ENCODE measurements around the gene MXRA7.

The MXRA7 gene

GRCh38 chr17:76672892-76673291 is 37.9 kb downstream of the MXRA7 start:
- DNase-seq: no peak

GRCh38 chr17:76672270-76672851 is 38.4 kb downstream of the MXRA7 start:
- DNase-seq: no peak

- no peak for DNase-seq
These were observed 38.9 kb downstream of the MXRA7 start for GRCh38 chr17:76671912-76672262.

GRCh38 chr17:76671123-76671911 is 39.4 kb downstream of the MXRA7 start:
- DNase-seq: peak; percentile 92 to 98 (median 96)

DNA sequence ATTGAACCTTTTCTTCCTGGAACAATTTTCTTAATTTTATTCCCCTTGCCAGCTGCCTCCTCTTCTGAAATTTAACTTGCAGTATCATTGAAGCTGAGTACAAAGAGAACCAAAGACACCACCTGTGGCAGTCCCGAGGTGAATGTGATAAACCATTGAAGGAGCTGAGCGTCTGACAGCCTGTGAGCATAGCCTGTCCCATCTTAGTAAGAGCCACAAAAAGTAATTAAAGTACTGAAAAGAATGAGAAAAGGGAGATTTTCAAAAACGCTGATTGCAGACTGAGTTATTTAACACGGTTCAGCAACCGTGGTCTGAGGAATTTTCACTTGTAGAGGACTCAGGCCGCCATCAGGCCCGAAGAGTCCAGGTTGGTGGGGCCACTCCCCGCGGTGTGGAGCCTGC is 40.0 kb downstream of the MXRA7 start:
- DNase-seq: no peak

DNA sequence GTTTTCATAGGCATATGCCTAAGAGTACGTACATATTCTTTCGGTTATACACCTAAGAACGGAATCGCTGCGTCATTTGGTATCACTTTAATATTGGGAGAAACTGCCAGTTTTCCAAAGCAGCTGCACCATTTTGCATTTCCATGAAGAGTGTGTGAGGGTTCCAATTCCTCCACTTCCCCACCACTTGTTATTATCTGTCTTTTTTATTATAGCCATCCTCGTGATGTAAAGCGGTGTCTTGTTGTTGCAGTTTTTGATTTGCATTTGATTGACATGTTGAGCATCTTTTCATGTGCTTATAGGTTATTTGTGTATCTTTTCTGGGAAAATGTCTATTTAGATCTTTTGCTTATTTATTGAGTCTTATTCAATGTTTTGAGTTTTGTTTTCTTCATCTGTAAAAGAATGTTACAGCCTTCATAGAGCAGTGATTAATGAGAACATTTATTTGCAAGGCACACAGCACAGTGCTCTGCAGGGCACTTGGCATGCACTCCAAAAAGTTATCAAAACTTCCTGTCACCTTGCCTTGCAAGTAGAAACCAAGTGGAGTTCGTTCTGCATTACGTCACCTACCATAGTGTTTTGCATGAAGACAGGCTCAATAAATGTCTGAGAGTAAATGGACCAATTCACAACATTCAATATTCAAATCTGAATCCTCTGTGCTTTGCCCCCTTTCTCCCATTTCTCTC is 40.6 kb downstream of the MXRA7 start:
- no peak for DNase-seq

- no peak for DNase-seq
These were observed 42.8 kb downstream of the MXRA7 start for GRCh38 chr17:76667786-76668453.

DNA sequence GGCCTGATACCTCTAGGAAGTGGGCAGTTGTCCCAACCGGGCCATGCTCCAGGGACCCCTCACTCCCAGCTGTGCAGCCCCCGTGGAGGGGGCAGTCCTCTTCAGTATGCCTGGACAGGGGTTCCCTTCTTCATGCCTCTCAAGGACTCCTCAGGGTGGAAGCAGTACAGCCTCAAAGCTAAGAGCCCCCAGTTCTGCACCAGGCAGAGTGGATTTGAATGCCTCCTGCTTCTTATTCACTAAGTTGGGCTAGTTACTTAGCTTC is 43.3 kb downstream of the MXRA7 start:
- no peak for DNase-seq

DNA sequence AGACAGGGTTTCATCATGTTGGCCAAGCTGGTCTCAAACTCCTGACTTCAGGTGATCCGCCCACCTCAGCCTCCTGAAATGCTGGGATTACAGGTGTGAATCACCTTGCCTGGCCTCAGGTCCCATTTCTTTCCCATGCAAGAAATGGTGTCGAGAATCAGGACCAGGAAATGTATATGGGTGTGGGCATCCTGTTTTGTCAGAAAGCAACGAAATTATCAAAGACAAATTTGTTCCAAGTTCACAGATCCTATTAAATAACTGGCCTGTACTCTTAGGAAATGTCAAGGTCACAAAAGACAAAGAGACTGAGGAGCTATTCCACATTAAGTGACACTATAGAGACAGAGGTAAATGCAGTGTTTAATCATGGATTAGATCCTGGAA is 50.1 kb downstream of the MXRA7 start:
- no peak for DNase-seq

DNA sequence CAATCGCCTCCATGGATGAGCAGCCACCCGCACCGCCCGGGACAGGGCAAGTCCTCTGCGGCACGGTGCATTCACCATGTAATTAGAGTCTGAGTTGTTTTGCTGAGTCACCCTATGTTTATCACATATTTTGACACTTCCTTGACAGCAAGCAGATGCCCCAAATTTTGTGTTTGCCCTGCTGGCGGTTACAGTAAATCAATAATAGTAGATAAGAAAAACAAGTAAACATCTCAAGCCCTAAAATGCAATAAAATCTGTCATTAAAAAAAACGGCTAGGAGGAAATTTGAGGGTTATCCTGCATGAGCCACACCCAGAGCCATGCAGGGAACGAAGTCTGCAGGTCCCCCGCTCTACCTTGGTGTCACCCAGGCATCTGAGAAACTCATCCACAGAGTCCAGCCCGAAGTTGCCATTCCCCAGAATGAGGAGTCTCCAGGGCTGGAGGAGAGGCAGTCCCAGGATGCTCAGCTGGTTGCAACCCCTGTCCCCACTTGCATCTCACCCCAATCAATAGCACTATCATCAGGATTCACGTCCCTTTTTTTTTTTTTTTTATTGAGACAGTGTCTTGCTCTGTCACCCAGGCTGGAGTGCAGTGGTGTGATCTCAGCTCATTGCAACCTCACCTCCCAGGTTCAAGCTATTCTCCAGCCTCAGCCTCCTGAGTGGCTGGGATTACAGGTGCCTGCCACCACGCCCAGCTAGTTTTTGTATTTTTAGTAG is 50.7 kb downstream of the MXRA7 start:
- no peak for DNase-seq

DNA sequence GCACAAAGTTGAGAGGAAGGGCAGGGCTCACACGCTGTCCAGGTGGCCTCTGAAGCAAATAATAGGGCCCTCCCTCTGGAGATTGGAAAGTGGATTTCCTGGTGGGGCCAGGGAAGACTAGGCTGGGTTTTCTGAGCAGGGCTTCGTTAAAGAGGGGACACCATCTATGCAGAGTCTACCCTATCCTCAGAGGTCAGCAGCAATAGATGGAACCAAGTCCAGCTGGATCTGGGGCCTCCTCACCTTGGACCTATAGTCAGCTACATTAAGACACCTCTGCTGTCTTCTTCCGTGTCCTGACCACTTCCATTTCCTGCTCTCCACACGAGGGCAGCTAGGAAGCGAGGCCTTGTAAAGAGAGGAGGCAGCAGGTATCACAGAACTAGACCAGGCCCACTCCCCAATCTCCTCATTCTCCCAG is 52.5 kb downstream of the MXRA7 start:
- DNase-seq: no peak

DNA sequence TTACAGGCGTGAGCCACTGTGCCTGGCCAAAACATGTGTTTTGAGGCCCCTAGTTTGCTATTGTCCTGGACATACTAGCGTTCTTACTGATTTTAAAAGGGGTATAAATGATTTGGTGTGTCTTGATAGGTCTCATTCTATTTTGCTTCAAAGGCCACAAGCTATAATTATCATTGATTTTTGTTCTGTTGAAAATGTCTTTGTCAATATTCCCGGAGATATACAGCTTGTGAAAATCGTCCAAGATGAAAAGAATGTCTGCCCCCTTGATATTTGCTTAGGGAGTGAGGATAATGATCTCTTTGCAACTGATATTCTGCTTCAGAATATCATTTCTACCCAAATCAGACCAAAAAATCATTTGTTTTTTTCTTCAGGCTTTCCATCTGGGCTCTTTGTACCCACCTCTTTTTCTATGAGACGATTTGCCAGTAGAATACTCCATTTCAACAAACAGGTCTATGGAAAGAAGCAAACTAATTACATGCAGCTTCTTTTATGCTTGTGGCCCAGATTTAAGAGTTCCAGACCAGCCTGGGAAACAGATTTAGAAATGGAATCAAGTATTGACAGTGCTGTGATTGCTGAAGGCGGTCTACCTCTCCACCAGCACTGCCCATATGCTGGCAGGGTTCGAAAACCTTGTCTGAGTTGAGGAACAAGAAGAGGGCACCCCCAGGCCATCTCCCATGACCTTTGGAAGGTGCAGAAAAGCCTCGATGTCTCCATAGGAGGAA is 53.1 kb downstream of the MXRA7 start:
- DNase-seq: no peak

- no peak for DNase-seq
These were observed 56.4 kb downstream of the MXRA7 start for GRCh38 chr17:76654408-76654807.

DNA sequence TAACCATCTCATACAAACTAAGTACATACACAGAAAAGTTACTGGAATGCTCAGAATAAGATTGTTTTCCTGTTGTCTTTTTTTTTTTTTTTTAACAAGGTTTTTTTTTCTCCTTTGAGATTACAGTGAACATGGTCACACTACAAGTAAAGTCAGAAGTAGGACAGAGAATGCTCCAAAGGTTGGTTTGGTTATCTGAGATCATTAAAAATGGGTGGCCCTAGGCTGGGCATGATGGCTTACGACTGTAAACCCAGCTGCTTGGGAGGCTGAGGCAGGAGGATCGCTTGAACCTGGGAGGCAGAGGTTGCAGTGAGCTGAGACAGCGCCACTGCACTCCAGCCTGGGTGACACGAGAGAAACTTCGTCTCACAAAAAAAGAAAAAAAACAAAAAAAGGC is 60.3 kb downstream of the MXRA7 start:
- no peak for DNase-seq

DNA sequence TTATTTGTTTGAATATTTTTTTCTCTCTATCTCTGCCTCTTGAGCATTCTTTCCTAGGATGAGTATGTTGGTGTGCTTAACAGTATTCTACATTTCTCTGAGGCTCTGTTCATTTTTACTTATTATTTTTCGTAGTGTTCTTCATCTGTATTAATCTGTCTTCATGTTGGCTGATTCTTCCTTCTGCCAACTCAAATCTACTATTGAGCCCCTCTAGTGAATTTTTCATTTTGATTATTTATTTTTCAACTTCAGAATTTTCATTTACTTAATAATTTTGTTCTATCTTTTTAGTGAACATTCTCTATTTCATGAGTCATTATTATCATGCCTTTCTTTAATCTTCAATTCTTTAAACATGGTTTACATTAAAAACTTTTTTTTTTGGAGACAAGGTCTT is 64.1 kb downstream of the MXRA7 start:
- DNase-seq: no peak

DNA sequence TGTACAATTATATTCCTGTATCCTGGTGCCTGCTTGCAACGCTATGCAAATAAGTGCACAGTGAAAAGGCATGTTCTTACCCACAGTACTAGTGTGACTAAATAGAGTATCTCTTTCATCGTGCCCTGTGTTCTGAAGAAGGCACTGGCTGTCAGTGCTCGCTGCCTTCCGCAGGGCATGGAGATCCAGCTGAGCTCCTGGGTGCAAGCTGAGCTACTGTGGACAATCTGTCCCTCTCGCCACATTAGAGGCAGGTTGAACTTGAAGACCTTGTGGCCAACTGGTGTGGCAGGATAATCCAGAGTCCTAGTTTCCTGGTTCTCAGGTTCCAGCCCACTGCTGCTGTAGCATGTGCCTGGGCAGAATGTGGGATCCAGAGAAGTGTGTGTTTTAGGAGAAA is 65.3 kb downstream of the MXRA7 start:
- DNase-seq: no peak

DNA sequence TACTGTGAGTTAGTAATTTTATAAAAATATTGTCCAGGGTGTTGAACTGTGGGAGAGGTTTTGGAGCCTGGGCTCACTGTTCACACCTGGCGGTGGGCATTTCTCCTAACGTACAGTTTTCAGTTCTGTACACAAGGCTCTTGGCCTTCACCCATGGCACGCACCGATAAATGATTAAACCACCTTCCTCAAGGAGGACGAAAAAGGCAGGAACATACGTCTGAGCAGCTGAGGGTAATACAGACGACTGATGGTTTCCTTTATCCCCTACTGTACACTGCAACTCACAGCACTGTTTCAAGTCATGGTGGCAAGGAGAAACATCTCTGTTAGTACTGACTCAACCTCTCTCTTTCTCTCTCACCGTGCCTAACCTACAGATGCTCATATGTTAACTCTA is 65.8 kb downstream of the MXRA7 start:
- DNase-seq: no peak

- DNase-seq: peak in 2 of 4 experiments; percentile 16 to 18
These were observed 67.1 kb downstream of the MXRA7 start, which contains the start of gene ST6GALNAC1 for GRCh38 chr17:76643553-76644148. ST6GALNAC1 (minus strand) TSS chr17:76643757; CDS start chr17:76643638, 119 bp downstream.

- no peak for DNase-seq
These were observed 67.8 kb downstream of the MXRA7 start for GRCh38 chr17:76642994-76643393.

DNA sequence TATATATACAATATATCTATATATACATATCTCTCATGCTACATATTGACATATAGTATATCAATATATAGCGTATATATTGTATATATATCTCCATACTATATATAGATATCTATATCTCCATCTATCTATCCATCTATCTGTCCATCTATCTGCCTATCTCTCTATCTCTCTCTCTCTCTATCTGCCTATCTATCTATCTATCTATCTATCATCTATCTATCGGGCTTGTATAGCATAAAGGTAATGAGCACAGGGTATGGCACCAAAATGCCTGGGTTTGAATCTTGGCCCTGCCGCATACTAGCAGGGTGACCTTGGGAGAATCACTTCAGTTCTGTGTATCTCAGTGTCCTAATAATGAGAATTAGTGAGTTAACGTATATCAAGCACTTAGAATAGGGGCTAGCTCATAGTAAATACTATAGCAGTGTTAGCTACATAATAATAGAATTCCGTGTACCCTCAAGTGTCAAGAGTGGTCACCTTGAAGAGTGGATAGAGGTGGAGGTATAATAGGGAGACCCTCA is 68.7 kb downstream of the MXRA7 start:
- no peak for DNase-seq

GRCh38 chr17:76641501-76641900 is 69.3 kb downstream of the MXRA7 start:
- DNase-seq: no peak
